ENCODE measurements around the gene SMIM31. TPM values are rescaled to one million over a fixed set of nuclear protein-coding genes. Genes with fewer than 3 reads are reported as not detected.

Gene SMIM31
- total and polyA plus RNA-seq, 9 of the 15 experiments (the other 6 are each of a cell fraction or from before 2014, with no cell fraction given), result not detected

DNA sequence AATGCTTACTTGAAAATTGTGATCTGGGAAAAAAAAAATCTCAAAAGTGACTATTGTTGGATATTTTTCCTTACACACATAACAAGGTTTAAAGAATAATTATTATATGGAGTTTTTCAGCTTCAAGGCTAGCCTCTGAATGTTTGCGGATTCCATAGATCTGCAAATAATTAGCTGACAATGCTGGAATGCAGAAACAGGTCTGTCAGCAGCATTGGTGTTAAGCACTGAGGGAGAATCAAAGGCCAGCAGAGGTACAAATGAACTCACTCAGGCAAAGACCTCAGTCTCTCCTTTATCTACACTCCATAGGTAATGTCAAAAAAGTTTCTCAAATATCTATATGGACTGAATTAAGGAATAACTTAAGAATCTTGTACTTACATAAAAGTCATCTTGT, 35.1 kb downstream of the SMIM31 start:
- ATAC-seq, result no peak
- Histone ChIP-seq H3K36me3 (ENCODE audit: control insufficient read depth, insufficient read depth, low read length) (no peaks in the 10 kb centered on the region), H3K9ac (ENCODE audit: insufficient read depth in 1 of 2, low read depth in 2 of 2, low read length in 2 of 2) (no peak overlapping the region), H3K4me1 (replicated peaks in 1 of 2; ENCODE audit: control insufficient read depth in 2 of 2, insufficient read depth in 2 of 2, low read length in 2 of 2) (no peaks in the 10 kb centered on the region), H3K4me2 (ENCODE audit: insufficient read depth, low read length) (no peak overlapping the region), H3K9me3 (replicated peaks; ENCODE audit: control insufficient read depth, insufficient read depth, low read depth, low read length) (no peaks in the 10 kb centered on the region), H2AFZ (ENCODE audit: low read depth, low read length) (no peak overlapping the region), H3K79me2 (ENCODE audit: control insufficient read depth, insufficient read depth, low read length) (no peaks in the 10 kb centered on the region), H3K4me3 (no peak overlapping the region), H3K9me1 (ENCODE audit: control insufficient read depth, insufficient read depth, low read length) (no peaks in the 10 kb centered on the region), H3K27me3 (ENCODE audit: control insufficient read depth in 2 of 2, insufficient read depth in 2 of 2, low read length in 2 of 2) (no peaks in the 10 kb centered on the region; a peak in 1 of 5 replicates), H4K20me1 (replicated peaks; ENCODE audit: control insufficient read depth, insufficient read depth, low read length) (no peaks in the 10 kb centered on the region), H3K27ac (ENCODE audit: extremely low read depth, low read depth, low read length) (no peak overlapping the region)
- WGBS (ENCODE audit: insufficient coverage, low coverage, missing lambda C conversion rate), result 0% methylated on average over 1 of the region's 1 CpG
- in situ Hi-C loops (cut with MboI) (no loop called here), intact Hi-C loops (cut with micrococcal nuclease) (no loop called here)
- BruUV-seq (replicated peaks), result no TSS peak
- no peak for FAIRE-seq
- no peak for DNase-seq (ENCODE audit: extremely low read depth in 1 of 4, low spot score in 3 of 4)
- TF ChIP-seq HDAC6 (IDR thresholded peaks at IDR 0.05; ENCODE audit: low read depth, low read length) (no peak), RCOR1 (IDR thresholded peaks at IDR 0.05; ENCODE audit: borderline replicate concordance in 1 of 2, low read depth in 2 of 2, low read length in 2 of 2) (no peak), BHLHE40 (IDR thresholded peaks at IDR 0.05; ENCODE audit: low read length) (no peak), CBX2 (IDR thresholded peaks at IDR 0.05; ENCODE audit: insufficient read depth, low read length, poor library complexity, severe bottlenecking) (no peak), FOXA3 (CRISPR knock-in tag; conservative IDR thresholded peaks at IDR 0.05 in 1 of 2, IDR thresholded peaks at IDR 0.05 in 1 of 2) (no peak), ILK (tag; IDR thresholded peaks at IDR 0.05; ENCODE audit: borderline replicate concordance, low read depth) (no peak)
- TF ChIP-seq, protein P1, sequence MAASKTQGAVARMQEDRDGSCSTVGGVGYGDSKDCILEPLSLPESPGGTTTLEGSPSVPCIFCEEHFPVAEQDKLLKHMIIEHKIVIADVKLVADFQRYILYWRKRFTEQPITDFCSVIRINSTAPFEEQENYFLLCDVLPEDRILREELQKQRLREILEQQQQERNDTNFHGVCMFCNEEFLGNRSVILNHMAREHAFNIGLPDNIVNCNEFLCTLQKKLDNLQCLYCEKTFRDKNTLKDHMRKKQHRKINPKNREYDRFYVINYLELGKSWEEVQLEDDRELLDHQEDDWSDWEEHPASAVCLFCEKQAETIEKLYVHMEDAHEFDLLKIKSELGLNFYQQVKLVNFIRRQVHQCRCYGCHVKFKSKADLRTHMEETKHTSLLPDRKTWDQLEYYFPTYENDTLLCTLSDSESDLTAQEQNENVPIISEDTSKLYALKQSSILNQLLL (CRISPR knock-in tag; IDR thresholded peaks at IDR 0.05; ENCODE audit: borderline replicate concordance), result no peak
- TF ChIP-seq, protein P2, sequence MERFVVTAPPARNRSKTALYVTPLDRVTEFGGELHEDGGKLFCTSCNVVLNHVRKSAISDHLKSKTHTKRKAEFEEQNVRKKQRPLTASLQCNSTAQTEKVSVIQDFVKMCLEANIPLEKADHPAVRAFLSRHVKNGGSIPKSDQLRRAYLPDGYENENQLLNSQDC (CRISPR knock-in tag; IDR thresholded peaks at IDR 0.05), result no peak
- TF ChIP-seq, protein P3, sequence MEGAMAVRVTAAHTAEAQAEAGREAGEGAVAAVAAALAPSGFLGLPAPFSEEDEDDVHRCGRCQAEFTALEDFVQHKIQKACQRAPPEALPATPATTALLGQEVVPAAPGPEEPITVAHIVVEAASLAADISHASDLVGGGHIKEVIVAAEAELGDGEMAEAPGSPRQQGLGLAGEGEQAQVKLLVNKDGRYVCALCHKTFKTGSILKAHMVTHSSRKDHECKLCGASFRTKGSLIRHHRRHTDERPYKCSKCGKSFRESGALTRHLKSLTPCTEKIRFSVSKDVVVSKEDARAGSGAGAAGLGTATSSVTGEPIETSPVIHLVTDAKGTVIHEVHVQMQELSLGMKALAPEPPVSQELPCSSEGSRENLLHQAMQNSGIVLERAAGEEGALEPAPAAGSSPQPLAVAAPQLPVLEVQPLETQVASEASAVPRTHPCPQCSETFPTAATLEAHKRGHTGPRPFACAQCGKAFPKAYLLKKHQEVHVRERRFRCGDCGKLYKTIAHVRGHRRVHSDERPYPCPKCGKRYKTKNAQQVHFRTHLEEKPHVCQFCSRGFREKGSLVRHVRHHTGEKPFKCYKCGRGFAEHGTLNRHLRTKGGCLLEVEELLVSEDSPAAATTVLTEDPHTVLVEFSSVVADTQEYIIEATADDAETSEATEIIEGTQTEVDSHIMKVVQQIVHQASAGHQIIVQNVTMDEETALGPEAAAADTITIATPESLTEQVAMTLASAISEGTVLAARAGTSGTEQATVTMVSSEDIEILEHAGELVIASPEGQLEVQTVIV (CRISPR knock-in tag; IDR thresholded peaks at IDR 0.05; ENCODE audit: borderline replicate concordance), result no peak
- TF ChIP-seq, protein P4, sequence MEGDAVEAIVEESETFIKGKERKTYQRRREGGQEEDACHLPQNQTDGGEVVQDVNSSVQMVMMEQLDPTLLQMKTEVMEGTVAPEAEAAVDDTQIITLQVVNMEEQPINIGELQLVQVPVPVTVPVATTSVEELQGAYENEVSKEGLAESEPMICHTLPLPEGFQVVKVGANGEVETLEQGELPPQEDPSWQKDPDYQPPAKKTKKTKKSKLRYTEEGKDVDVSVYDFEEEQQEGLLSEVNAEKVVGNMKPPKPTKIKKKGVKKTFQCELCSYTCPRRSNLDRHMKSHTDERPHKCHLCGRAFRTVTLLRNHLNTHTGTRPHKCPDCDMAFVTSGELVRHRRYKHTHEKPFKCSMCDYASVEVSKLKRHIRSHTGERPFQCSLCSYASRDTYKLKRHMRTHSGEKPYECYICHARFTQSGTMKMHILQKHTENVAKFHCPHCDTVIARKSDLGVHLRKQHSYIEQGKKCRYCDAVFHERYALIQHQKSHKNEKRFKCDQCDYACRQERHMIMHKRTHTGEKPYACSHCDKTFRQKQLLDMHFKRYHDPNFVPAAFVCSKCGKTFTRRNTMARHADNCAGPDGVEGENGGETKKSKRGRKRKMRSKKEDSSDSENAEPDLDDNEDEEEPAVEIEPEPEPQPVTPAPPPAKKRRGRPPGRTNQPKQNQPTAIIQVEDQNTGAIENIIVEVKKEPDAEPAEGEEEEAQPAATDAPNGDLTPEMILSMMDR (IDR thresholded peaks at IDR 0.05 in 2 of 3, conservative IDR thresholded peaks at IDR 0.05 in 1 of 3; ENCODE audit: insufficient read depth in 2 of 3, low read depth in 1 of 3, low read length in 3 of 3), result no peak
- CTCF ChIA-PET (ENCODE audit: low intra/inter-chr PET ratio), result interaction anchor here (0.6 kb wide), 1 partner anchor 23 kb away, joined by 3 read pairs; no protein-coding TSS in a partner anchor
- POLR2A ChIA-PET, result no interaction called here
